Fibroblast of skin of left biceps (primary cell): ENCODE results near the gene AGMO.

Experiments
- DNase-seq, 2 experiments: peaks; one replicate each; pipeline ENCODE4 v3.0.0-alpha.2; 2013; ENCODE audit warnings: low read depth in 2 of 2

AGMO gene

DNA sequence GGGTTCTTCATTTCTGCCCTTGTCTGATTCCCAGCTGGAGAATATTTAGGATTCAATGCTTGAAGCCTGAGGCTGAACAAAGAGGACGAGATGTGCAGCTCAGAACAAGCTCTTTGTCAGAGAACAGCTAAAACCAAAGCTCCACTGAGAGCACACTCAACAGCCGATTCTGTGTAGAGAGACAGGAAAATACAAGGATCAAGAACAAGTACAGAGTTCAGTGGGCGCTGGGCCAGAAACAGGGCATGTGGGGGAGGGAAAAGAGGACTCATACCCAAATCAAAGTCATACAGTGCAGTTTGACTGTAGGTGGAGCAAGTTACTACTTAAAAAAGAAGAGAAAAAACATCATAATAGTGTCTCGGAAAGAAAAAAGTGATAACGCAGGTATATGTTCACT, at the start of gene AGMO:
Gene AGMO, minus strand, starts transcription at position 181 of the 400 bp plus-strand sequence.
- no peak for DNase-seq

DNA sequence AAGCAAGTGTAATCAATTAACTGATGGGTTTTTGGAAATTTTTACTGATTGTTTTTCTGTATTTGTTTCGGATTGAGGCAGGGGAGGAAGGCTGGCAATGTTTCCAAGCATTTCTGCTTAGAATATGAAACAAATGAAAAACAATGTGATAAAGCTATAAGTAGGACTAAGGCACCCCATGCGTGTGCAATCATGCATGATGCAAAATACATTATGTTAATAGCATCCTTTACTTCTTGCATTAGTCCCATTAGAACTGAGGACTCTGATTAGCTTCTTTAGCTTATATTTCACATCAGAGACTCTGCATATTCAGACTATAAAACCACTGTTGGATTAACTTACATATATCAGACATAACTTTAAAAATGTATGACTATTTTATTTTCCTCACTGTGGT, 48.7 kb upstream of the AGMO start:
- DNase-seq: no peak

DNA sequence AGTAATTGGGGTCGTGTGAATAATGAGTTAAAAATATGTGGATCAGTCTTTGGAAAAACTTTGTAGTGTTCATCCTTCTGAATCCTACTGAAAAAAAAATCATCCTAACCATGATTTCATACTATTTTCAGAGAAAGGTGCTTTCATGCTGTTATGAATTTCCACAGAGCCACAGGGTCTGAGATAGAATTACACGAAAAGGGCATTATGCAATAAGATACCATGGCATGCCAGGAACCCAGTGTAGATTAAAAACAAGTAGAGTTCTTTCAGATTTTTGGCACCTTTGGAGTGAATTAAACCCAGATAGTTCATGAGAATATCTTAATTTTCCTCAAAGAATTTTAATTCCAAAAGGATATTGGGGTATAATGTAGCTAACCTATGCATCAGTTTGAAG, 47.5 kb upstream of the AGMO start:
- no peak for DNase-seq

DNA sequence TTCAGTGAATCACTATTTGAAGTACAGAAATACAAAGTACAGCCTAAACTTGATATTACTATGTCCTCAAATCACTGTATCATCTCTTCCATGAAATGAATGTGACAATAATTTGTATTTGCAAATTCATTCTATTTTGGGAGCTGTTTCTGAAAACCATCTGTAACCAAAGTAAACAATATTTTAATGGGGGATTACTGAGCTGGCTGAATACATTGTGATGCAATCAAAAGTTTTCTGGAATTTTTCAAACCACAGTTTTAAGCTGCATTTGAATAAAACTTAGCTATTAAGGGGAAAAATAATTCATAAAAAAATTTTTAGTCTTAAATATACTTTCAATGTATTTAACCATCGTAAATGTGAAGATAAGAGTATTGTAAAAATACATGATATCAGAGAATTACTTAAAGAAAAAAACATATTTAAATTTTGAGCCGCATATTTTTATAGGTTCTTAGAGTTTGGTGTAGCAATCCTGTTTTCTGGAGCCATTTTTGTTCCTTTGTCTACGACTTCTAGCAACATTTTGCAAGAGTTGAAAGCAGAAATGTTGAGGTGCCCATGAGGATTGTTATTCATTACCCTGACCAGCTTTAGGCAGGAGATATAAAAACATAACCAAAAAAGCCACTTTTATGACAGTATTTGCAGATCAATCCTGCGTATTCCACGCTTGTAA, 45.9 kb upstream of the AGMO start:
- no peak for DNase-seq

DNA sequence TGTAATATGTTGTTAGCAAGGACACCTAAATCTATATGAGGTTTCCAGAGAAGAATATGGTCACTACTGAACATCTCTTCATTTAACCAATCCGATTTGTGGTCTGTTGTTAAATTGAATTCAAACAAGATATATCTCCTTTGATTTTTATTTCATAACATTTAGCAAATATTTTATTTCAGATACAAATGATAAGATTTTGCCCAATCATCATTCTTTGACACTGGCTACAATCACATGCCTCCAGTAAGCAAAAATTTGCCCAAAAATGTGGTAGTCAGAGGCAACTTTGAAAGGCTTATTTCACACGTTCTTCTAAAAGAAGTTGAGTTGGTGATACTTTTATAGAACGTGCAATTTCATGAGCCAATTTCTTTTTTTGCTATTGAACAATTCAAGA, 44.7 kb upstream of the AGMO start:
- DNase-seq: no peak

DNA sequence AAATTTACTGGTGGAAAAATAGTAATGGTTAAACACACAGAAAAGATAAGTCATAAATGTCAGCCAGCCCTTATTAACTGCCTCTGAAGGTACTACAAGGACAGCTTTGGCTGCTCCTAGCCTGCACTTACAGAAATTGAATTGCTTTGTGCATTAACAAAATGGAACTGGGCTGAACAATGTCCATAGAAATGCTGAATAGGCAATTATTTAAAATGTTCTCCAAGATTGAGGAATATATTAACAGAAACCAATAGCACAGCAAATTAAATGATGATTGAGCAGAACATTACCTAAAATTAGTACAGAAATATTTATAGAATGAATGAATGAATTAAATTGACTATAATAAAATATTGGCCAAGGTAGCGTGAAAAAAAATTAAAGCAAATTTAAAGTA, 42.4 kb upstream of the AGMO start:
- no peak for DNase-seq

DNA sequence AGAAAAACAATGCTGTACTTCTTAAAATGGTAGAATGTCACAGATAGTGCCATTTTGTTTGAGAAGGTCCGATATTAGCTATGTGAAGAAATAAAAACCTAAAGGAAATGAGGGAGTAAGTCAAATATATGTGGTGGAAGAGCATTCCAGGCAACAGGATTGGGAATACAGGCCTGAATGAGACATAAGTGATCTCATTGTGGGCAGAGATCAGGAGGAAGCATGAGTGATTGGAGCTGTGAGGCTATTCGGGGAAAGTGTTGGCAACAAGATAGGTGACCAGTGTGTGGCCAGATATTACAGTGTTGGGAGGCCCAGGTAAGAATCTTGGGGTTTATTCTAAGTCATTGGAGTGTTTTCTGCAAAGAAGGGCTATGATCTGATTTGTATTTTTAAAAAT, 41.3 kb upstream of the AGMO start:
- no peak for DNase-seq

DNA sequence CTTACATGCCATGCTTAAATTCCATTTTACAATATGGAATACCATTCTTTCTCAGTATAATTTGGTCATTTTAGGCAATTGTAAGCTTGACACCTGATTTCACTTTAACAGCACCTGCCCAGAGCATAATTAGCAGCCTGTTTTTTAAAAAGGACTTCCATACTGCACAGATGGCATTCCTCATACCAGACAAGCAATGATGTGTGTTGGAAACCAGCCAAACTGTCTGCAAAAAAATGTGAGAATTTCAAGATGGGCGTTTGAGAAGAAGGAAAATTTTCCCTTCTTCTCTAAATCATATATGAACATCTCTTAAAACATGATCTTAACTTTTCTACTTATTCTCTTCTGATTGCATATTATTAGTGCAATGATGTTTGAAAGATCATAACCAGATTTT, 40.4 kb upstream of the AGMO start:
- no peak for DNase-seq

- no peak for DNase-seq
Measured at GRCh38 chr7:15601175-15601574, 39.4 kb upstream of the AGMO start.

- no peak for DNase-seq
Measured at GRCh38 chr7:15600298-15600697, 38.5 kb upstream of the AGMO start.

- DNase-seq: no peak
Measured at GRCh38 chr7:15594461-15594860, 32.6 kb upstream of the AGMO start.

DNA sequence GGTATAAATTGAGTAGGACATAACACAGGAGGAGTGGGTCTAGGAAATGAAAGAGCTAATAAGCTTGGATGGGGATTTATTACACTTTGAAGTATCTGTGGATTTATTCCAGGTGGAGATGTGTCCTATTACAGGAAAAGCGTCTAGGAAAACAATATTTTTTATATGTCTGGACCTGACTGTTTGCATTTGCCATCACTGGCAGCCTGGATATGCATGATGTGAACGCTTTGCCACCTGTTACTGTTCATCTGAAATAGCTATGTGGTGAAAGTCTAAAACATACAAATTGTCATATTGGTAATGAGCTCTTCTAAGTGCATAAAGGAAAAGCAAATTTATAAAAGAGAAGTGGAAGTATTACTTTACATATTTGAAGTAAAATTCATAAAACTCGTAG, 31.6 kb upstream of the AGMO start:
- DNase-seq: no peak

- no peak for DNase-seq
Measured at GRCh38 chr7:15586266-15586665, 24.5 kb upstream of the AGMO start.

DNA sequence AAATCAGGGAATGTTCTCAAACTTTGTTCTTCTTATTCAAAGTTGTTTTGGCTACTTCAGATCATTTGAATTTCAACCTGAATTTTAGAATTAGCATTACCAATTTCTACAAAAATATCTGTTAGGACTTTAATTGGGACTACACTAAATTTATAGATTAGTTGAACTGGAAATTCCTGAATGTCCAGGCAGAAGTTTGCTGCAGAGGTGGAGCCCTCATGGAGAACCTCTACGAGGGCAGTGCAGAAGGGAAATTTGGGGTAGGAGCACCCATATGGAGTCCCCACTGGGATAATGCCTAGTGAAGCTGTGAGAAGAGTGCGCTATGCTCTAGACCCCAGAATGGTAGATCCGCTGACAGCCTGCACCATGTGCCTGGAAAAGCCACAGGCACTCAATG, 22.8 kb upstream of the AGMO start:
- DNase-seq: no peak

- no peak for DNase-seq
Measured at GRCh38 chr7:15582773-15583172, 21.0 kb upstream of the AGMO start.

DNA sequence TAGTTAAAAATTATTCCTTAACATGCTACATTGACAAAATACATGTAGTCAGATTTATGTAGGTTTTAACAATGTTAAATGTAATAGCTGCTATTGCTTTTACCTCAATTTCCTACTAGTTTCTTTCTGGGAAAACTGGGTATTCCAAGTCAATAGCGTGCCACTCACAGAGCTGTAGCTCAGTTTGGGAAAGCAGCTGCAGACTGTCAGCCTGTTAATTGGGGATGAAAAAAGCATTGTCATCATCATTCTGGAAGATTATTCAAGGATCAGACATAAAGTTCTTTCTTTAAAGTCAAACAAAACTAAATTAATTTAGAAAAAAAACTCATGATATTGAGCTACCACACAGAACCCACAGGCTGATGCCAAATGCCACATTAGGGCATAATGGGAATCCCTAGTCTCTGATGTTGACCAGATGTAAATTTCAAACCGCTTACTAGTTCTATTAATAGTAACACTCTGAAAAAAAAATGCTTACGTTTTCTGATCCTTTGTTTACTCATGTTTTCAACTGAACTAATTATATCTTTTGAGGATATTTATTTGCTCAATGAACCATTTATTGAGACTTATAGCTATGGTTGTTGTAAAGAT, 19.6 kb upstream of the AGMO start:
- DNase-seq: no peak

- DNase-seq: no peak
Measured at GRCh38 chr7:15580604-15581351, 19.0 kb upstream of the AGMO start.

DNA sequence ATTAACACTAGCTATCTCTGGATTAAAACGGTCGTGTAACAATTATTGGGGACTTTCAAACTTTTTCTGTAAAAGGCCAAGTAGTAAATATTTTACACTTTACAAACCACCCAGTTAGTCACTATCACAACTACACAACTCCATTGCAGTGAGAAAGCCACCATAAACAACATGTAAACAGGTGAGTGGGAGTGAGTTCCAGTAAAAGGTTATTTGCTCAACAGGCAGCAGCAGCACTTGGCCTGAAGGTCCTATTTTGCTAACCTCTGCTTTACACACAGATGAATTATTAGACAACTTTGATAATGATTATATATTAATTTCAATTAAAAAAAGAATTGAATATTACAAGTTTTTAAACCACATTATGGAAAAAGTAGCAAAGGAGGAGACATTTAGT, 15.8 kb upstream of the AGMO start:
- DNase-seq: no peak

DNA sequence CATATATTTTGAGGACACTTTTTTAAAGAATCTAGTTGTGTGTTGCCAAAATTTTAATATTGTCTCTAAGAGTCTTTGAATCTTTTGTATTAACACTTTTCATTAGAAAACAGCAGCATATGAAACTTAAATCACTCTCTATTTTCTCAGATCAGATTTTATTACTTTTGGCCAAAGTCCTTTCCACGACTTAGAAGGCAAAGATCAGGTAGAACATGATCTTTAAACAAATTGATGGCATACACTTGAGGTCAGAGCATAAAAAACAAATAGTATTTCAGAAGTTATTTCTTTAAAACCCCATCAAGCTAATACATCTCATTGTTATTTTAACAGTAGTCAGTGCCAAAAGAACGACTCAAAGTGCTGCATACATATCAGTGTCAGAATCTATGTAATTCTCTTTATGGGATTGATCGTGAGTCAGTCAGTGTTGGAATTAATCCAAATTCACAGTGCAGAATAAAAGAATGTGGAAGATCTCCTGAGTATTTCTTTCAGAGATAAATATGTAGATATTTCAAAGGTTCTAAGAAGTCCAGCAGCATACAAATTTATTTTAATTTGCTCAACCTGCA, 9.6 kb upstream of the AGMO start:
- DNase-seq: peak; percentile 42 to 46

DNA sequence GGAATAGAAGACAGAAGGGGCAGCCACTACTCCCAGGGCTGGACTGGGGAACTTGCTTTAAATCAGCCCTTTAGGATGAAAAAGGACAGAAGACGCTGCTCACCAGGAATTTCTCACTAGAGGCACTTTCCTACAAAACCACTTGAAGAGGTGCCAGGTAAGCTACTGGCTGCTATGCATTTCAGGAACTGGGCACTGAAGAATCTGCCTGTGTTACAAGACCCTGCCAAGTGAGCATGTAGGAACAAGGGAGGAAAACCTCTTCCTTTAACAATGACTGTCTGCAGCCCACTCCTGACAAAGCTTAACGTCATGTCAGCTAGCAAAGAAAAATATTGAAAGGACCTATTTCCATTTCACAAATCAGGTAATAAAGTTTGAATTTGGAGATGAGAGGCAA, 5.8 kb upstream of the AGMO start:
- DNase-seq: no peak

GRCh38 chr7:15567036-15567435, 5.2 kb upstream of the AGMO start:
- DNase-seq: no peak

GRCh38 chr7:15566476-15566875, 4.7 kb upstream of the AGMO start:
- no peak for DNase-seq

GRCh38 chr7:15560968-15561367, 847 bp downstream of the AGMO start:
- DNase-seq: no peak
